ENCODE results near the gene C9orf43. TPM values are rescaled to one million over a fixed set of nuclear protein-coding genes. Genes with fewer than 3 reads are reported as not detected.

Gene C9orf43
- total RNA-seq, 1 experiment from 2014 or later, result 0.28 TPM

GRCh38 chr9:113444736-113445135, 34.2 kb downstream of the C9orf43 start:
- no peaks in the 10 kb centered on the region for H3K36me3 Mint-ChIP-seq
- no peaks in the 10 kb centered on the region for H3K9me3 Mint-ChIP-seq
- ChIA-PET POLR2A (no interaction called here), CTCF (interaction anchor here (0.8 to 3.1 kb wide), 3 partner anchors 147 to 213 kb away, joined by 3 to 94 read pairs (median 13); no protein-coding TSS in a partner anchor)
- no peak for ATAC-seq
- H3K4me1 Mint-ChIP-seq, result peaks cover 2% of the 10 kb centered on the region; the same call in 1 of the 2 replicates
- TF ChIP-seq HMGA2 (CRISPR knock-in tag; IDR thresholded peaks at IDR 0.05), result no peak
- TF ChIP-seq, protein P1, sequence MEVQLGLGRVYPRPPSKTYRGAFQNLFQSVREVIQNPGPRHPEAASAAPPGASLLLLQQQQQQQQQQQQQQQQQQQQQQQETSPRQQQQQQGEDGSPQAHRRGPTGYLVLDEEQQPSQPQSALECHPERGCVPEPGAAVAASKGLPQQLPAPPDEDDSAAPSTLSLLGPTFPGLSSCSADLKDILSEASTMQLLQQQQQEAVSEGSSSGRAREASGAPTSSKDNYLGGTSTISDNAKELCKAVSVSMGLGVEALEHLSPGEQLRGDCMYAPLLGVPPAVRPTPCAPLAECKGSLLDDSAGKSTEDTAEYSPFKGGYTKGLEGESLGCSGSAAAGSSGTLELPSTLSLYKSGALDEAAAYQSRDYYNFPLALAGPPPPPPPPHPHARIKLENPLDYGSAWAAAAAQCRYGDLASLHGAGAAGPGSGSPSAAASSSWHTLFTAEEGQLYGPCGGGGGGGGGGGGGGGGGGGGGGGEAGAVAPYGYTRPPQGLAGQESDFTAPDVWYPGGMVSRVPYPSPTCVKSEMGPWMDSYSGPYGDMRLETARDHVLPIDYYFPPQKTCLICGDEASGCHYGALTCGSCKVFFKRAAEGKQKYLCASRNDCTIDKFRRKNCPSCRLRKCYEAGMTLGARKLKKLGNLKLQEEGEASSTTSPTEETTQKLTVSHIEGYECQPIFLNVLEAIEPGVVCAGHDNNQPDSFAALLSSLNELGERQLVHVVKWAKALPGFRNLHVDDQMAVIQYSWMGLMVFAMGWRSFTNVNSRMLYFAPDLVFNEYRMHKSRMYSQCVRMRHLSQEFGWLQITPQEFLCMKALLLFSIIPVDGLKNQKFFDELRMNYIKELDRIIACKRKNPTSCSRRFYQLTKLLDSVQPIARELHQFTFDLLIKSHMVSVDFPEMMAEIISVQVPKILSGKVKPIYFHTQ (CRISPR knock-in tag; IDR thresholded peaks at IDR 0.05), result no peak
- TF ChIP-seq SP1 (CRISPR knock-in tag; conservative IDR thresholded peaks at IDR 0.05), result no peak
- TF ChIP-seq GRHL2 (CRISPR knock-in tag; IDR thresholded peaks at IDR 0.05; ENCODE audit: insufficient replicate concordance, severe bottlenecking), result no peak
- no peak for TF ChIP-seq ZNF423 (CRISPR knock-in tag; IDR thresholded peaks at IDR 0.05)
- TF ChIP-seq ZNF121 (CRISPR knock-in tag; IDR thresholded peaks at IDR 0.05), result no peak
- TF ChIP-seq CREM (CRISPR knock-in tag; IDR thresholded peaks at IDR 0.05), result no peak
- no peak overlapping the region for H3K27ac Mint-ChIP-seq
- no peak for DNase-seq (ENCODE audit: low spot score)
- H3K27me3 Mint-ChIP-seq (ENCODE audit: low read depth), result no peaks in the 10 kb centered on the region
- H3K4me3 Mint-ChIP-seq, result no peak overlapping the region

GRCh38 chr9:113446323-113446740, 35.8 kb downstream of the C9orf43 start:
- CTCF ChIA-PET, result interaction anchor here (0.6 to 3.1 kb wide), 37 partner anchors 8 to 229 kb away, joined by 3 to 94 read pairs (median 4); partner anchors contain the start of genes ALAD, POLE3, RGS3 and WDR31
- TF ChIP-seq FOXP4 (CRISPR knock-in tag; IDR thresholded peaks at IDR 0.05) (no peak), ZNF396 (CRISPR knock-in tag; IDR thresholded peaks at IDR 0.05; ENCODE audit: borderline replicate concordance) (no peak), NR3C1 (CRISPR knock-in tag; conservative IDR thresholded peaks at IDR 0.05; ENCODE audit: low read depth) (no peak), ZNF532 (CRISPR knock-in tag; IDR thresholded peaks at IDR 0.05; ENCODE audit: borderline replicate concordance) (no peak)
- TF ChIP-seq, protein P2, sequence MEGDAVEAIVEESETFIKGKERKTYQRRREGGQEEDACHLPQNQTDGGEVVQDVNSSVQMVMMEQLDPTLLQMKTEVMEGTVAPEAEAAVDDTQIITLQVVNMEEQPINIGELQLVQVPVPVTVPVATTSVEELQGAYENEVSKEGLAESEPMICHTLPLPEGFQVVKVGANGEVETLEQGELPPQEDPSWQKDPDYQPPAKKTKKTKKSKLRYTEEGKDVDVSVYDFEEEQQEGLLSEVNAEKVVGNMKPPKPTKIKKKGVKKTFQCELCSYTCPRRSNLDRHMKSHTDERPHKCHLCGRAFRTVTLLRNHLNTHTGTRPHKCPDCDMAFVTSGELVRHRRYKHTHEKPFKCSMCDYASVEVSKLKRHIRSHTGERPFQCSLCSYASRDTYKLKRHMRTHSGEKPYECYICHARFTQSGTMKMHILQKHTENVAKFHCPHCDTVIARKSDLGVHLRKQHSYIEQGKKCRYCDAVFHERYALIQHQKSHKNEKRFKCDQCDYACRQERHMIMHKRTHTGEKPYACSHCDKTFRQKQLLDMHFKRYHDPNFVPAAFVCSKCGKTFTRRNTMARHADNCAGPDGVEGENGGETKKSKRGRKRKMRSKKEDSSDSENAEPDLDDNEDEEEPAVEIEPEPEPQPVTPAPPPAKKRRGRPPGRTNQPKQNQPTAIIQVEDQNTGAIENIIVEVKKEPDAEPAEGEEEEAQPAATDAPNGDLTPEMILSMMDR (IDR thresholded peaks at IDR 0.05), result 0 out of 2 replicates have a peak, but pooled peaks have one; percentile 33
- Mint-ChIP-seq H3K36me3 (no peaks in the 10 kb centered on the region), H3K27me3 (ENCODE audit: low read depth) (no peaks in the 10 kb centered on the region), H3K4me3 (no peak overlapping the region), H3K9me3 (no peaks in the 10 kb centered on the region), H3K4me1 (peaks cover 8% of the 10 kb centered on the region; the same call in 1 of the 2 replicates), H3K27ac (0 out of 2 replicates have a peak overlapping the region, but pooled peaks have one; percentile 87)
- no peak for DNase-seq (ENCODE audit: low spot score)
- POLR2A ChIA-PET, result interaction anchor here (1.4 kb wide), 1 partner anchor 36 kb away, joined by 4 read pairs; the partner anchor contains the start of genes C9orf43 and POLE3
- ATAC-seq, result peak; percentile 48
